ENCODE data around the gene LRMDA. TPM values are rescaled to one million over a fixed set of nuclear protein-coding genes. Genes with fewer than 3 reads are reported as not detected.

LRMDA gene
- total and polyA plus RNA-seq, 2 of the 13 experiments (the other 11 are each of a cell fraction or from before 2014, with no cell fraction given) = 13.4 to 22.0 TPM

- TF ChIP-seq RBM22 (optimal IDR thresholded peaks at IDR 0.05; ENCODE audit: low read length) (no peak), ZNF557 (CRISPR knock-in tag; IDR thresholded peaks at IDR 0.05) (peak; percentile 81; the same call in 1 of the 2 replicates), NFYC (CRISPR knock-in tag; IDR thresholded peaks at IDR 0.05) (0 out of 2 replicates have a peak, but pooled peaks have one; percentile 7), MBNL3 (CRISPR knock-in tag; conservative IDR thresholded peaks at IDR 0.05) (no peak), ZNF546 (CRISPR knock-in tag; conservative IDR thresholded peaks at IDR 0.05) (no peak), ZNF589 (CRISPR knock-in tag; conservative IDR thresholded peaks at IDR 0.05) (peak; percentile 90; the same call in 1 of the 2 replicates), ATF7-NPFF (CRISPR knock-in tag; IDR thresholded peaks at IDR 0.05; ENCODE audit: low read depth) (peak; percentile 88), PREB (CRISPR knock-in tag; IDR thresholded peaks at IDR 0.05) (no peak), AGO1 (IDR thresholded peaks at IDR 0.05; ENCODE audit: low read depth, low read length, poor library complexity, severe bottlenecking) (no peak), ZNF33A (CRISPR knock-in tag; IDR thresholded peaks at IDR 0.05; ENCODE audit: borderline replicate concordance) (peak; percentile 88; the same call in 1 of the 2 replicates), ZC3H4 (CRISPR knock-in tag; IDR thresholded peaks at IDR 0.05; ENCODE audit: borderline replicate concordance) (no peak), ZNF501 (CRISPR knock-in tag; IDR thresholded peaks at IDR 0.05) (peak; percentile 50; the same call in 1 of the 2 replicates), CBX2 (IDR thresholded peaks at IDR 0.05; ENCODE audit: low read depth, low read length) (no peak), CBX2 (CRISPR knock-in tag; IDR thresholded peaks at IDR 0.05; ENCODE audit: low read depth) (peak; percentile 30; the same call in 1 of the 2 replicates), ZSCAN22 (CRISPR knock-in tag; IDR thresholded peaks at IDR 0.05) (peak; percentile 48; the same call in 1 of the 2 replicates), ZNF607 (CRISPR knock-in tag; IDR thresholded peaks at IDR 0.05; ENCODE audit: borderline replicate concordance) (0 out of 2 replicates have a peak, but pooled peaks have one; percentile 46), HBP1 (CRISPR knock-in tag; IDR thresholded peaks at IDR 0.05; ENCODE audit: low read depth) (no peak; the same call in 1 of the 2 replicates), RXRB (CRISPR knock-in tag; IDR thresholded peaks at IDR 0.05; ENCODE audit: borderline replicate concordance) (peak; percentile 98), ZNF577 (CRISPR knock-in tag; IDR thresholded peaks at IDR 0.05; ENCODE audit: borderline replicate concordance, low read depth) (no peak), HDAC2 (CRISPR knock-in tag; IDR thresholded peaks at IDR 0.05) (peak; percentile 94)
- TF ChIP-seq, protein P1, sequence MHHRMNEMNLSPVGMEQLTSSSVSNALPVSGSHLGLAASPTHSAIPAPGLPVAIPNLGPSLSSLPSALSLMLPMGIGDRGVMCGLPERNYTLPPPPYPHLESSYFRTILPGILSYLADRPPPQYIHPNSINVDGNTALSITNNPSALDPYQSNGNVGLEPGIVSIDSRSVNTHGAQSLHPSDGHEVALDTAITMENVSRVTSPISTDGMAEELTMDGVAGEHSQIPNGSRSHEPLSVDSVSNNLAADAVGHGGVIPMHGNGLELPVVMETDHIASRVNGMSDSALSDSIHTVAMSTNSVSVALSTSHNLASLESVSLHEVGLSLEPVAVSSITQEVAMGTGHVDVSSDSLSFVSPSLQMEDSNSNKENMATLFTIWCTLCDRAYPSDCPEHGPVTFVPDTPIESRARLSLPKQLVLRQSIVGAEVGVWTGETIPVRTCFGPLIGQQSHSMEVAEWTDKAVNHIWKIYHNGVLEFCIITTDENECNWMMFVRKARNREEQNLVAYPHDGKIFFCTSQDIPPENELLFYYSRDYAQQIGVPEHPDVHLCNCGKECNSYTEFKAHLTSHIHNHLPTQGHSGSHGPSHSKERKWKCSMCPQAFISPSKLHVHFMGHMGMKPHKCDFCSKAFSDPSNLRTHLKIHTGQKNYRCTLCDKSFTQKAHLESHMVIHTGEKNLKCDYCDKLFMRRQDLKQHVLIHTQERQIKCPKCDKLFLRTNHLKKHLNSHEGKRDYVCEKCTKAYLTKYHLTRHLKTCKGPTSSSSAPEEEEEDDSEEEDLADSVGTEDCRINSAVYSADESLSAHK (CRISPR knock-in tag; IDR thresholded peaks at IDR 0.05; ENCODE audit: borderline replicate concordance) = no peak
These were observed 619.8 kb downstream of the LRMDA start (continued) for GRCh38 chr10:76051007-76051936.

Data from HepG2 (cell line).